Endometrium (tissue), 2 donors: ENCODE data around the gene POLDIP2.

Experiments
- FAIRE-seq: peaks from 2 replicates; lab custom pipeline; 2012; peaks lifted over from hg19 to GRCh38; lab: Jason Lieb, UNC
- donor health status: control.
- donor health status: control.

POLDIP2 gene, protein sequence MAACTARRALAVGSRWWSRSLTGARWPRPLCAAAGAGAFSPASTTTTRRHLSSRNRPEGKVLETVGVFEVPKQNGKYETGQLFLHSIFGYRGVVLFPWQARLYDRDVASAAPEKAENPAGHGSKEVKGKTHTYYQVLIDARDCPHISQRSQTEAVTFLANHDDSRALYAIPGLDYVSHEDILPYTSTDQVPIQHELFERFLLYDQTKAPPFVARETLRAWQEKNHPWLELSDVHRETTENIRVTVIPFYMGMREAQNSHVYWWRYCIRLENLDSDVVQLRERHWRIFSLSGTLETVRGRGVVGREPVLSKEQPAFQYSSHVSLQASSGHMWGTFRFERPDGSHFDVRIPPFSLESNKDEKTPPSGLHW

DNA sequence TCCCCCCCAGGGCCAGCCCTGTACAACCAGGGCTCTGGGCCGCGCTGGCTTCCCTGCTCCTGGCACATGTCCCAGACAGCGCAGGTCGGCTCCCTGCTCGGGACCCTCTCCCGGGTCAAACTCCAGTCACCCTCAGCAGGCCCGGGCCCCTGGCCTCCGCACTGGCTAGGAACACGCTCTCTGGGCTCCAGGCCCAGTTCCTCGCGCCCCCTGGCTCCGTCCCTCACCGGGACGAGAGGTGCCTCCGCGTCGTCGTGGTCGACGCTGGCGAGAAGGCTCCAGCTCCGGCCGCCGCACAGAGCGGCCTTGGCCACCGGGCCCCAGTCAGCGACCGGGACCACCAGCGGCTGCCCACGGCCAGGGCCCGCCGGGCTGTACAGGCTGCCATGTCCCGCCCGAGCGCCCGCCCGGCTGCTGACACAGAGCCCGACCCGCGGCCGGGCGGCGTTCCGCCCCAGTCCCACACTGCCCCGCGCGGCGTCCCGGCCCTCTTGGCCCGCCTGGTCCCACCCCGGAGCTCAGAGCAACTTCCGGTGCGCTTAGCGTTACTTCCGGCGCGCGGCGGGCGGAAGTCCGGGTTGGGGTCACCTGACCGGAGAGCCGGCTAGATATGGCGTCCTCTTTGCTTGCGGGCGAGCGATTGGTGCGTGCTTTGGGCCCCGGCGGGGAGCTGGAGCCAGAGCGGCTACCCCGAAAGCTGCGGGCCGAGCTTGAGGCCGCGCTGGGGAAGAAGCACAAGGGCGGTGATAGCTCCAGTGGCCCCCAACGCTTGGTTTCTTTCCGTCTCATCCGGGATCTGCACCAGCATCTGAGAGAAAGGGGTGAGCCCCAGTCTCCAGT, at the start of gene POLDIP2:
Gene POLDIP2, minus strand, starts transcription at position 467 of the 840 bp plus-strand sequence. Its CDS starts 79 bp downstream, at position 388.
- no peak for FAIRE-seq

DNA sequence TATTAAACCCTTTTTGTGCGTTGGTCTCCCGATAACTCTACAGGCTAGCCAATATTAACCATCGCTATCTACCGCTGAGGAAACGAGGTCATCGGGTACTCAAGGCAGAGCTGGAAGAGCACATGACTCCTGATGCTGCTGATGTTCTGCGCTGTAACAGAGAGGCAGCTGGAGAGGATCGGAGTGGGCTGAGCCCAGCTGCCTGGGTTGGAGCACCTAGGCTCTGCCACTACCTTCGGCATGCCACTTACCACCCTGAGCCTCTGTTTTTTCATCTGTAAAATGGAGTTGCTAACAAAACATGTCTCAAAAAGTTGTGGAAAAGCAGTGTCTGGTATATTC, 49.1 kb upstream of the POLDIP2 start:
- FAIRE-seq = no peak

DNA sequence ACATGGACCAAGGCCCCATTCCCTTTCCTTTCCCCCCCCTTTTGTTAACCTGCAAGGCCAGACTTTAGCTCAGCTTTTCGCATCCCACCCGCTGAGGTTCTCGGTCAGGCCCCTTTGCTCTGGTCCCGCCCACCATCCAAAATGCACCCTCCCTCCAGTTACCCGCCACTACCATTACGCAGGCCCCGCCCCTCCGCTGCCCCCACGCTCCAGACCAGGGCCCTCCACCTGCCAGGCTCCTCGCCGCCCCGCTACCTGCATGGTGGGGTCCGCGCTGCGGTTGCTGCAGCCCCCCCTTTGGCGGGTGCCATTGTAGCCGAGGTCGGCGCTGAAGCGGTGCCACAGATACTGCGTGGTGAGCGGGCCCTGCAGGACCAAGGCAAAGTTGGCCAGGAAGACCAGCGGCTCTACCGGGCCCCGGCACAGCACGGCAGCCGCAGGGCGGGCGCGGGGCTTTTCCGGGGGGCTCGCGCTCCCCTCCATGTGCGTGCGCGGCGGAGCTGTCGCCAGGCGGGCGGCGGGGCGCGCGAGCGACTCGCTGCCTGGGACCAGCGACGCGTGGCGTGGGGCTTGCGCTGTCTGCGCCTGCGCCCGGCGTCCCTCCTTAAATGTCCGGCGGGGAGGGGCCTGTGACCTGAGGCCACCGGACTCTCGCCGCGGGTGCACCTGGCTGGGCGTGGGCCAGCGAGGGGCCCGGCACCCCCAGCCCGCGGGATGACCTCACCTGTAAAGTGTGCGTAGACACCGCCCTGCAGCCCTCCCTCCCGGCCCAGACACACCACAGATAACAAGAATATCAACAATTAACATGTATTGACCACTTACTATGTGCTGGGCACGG, 48.5 kb upstream of the POLDIP2 start, which contains the start of gene SLC46A1:
Gene SLC46A1, minus strand, starts transcription at position 581 of the 841 bp plus-strand sequence. Its CDS starts 98 bp downstream, at position 483.
- no peak for FAIRE-seq

DNA sequence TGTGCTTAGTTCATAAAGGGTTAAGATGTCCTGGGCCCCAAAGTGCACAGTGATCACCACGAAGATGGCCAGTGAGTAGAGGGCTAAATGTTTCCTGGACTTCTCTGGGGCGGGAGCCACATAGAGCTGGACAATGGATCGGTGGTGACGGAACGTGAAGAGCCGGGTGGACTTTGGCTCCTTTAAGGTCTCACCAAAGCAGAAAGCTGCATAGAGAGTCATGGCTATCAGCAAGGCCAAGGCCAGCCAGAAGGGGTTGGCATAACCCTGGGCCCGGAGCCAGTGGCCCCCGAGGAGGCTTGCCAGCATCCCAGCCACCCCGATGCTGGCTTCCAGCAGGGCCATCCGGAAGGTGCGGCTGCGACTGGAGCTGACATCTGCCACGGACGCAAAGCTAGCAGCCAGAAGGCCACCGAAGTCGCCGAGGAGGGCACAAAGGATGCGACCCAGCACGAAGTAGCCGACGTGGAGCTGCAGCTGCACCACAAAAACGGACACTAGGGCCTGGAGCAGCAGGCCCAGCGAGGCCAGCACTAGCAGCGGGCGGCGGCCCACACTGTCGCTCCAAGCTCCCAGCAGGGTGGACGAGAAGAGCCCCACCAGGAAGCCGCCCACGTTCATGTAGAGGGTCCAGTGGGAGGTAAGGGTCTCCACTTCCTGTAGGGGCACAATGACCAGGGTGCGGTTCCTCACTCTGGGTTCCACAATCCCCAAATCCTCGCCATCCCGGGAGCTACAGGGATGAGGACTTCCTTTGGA, 47.7 kb upstream of the POLDIP2 start:
- no peak for FAIRE-seq

DNA sequence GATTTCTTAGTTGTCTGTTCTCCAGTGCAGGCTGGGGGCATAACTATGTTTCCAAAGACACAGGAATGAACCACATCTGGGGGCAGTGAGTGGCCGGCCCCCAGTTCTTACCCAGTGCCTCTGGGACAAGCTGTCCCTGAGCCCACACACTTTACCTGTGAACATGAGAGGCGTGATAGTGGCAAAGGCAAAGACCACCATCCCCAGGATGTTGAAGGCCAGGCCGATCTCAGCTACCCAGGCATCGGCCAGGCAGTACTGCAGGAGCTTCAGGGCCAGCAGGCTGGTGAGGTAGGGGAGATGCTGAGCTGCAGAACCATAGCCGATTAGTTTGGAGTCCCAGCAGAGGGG, 47.1 kb upstream of the POLDIP2 start:
- no peak for FAIRE-seq

DNA sequence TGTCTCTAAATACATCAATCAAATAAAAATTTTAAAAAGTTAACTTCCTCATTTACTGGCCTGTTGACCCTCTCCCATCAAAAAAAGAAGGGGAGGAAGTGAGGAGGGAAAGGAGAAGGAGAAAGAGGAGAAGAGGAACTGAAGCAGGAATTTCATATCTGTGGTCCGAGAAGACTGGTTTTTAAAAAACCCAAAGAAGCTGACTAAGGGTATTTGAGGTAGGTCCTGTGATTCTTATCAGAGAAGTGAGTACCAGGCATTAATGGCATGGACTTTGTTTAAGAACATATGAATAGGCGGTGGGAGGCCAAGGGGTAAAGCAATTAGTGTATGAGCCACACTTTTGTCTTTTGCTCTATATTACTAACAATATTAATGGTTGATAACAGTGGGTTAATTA, 46.7 kb upstream of the POLDIP2 start:
- no peak for FAIRE-seq

DNA sequence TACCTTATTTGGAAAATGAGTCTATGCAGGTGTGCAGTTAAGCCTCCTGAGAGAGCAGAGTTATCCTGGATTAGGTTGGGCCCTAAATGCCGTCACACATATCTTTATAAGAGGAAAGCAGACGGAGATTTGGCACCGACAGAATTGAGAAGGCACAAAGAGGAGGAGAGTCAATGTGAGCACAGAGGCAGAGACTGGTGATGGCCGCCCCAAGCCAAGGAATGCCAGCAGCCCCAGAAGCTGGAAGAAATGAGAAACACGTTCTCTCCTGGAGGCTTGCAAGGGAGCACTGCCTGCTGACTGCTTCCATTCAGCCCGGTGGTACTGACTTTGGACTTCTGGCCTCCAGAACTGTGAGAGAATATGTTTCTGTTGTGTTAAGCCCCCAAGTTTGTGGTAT, 45.5 kb upstream of the POLDIP2 start:
- FAIRE-seq = no peak

DNA sequence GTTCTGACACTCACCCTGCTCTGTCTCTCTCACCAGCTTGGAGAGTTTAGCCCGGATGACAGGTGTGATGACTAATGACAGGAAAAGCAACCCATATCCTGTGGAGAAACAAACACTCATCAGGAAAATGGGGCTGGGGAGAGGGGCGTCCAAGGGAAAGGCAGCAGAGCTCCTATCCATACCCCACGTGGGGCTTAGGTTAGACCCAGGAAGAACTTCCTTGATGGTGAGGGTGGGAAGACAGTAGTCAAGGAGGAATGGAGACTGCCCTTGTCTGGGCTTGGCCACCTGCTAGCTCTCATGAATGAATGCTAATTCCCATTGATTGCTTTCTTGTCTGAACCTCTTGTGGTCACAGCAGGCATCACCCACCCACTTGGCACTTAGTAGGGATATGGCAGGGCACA, 44.9 kb upstream of the POLDIP2 start:
- FAIRE-seq = no peak

DNA sequence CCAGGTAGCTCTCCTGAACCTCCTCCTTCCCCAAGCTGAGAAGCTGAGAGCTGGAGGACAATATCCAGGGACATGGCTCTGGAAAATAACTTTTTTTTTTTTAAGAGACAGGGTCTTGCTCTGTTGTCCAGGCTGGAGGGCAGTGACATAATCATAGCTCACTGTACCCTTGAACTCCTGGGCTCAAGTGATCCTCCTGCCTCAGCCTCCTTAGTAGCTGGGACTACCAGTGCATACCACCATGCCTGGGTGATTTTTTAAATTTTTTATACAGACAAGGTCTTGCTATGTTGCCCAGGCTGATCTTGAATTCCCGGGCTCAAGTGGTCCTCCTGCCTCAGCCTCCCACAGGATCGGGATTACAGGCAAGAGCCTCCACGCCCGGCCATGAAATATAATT, 42.5 kb upstream of the POLDIP2 start:
- no peak for FAIRE-seq

DNA sequence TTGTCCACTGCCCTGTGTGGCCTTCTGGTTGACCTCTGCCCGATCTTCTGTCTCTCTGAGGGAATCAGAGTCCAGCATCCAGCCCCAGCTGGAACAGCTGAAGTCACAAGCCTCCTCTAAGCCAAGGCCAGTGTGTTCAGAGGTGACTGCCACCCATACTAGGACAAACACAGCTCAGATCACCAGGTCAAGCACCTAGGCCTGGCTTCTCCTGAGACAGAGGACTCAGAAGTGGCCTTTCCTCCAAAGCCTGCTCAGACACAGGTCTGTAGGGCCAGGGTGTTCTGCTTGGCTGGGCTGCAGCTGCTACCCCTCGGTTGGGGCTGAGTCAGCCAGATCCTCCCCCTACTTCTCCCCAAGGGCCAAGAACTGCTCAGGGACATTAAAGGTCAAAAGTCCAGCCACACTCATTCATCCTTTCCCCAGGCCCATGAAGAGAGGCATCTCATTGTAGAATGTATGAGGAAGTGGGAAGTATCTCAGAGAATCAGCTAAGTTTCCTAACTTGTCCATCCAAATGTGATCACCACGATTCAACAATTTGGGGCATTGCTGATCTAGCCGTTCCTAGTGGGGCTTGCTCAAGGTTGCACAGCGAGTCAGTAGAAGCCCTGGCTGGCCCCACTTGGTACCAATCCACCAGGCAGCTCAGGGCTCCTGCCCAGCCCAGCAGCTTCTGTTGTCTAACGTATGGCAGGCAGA, 41.1 kb upstream of the POLDIP2 start:
- FAIRE-seq = no peak

DNA sequence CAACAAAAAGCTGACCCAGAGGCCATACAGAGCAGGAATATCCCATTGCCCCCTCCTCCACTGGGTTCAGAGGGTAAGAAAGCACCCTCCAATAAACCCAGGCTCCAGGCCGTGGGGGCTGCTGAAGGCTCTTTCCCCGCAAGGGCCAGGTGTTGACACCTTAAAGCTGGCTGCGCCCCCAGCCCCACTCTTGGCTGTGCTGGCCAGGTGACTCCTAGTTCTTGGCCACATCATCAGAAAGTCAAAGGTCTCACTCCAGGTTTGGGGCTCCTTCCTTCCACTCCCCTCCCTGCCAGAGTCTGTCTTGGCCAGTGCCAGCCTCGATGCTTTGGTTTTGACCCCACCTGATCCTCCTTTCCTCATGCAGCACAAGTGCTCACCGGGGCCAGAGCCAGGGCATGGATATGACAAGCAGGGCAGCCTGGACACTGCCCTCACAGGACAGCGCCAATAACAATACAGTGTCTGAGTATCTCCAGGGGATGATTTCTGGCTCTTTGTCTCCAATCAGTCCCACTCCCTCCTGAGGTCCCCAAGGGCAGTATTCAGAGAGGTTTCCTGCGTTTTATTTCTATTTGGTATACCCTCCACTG, 40.5 kb upstream of the POLDIP2 start:
- FAIRE-seq = no peak

DNA sequence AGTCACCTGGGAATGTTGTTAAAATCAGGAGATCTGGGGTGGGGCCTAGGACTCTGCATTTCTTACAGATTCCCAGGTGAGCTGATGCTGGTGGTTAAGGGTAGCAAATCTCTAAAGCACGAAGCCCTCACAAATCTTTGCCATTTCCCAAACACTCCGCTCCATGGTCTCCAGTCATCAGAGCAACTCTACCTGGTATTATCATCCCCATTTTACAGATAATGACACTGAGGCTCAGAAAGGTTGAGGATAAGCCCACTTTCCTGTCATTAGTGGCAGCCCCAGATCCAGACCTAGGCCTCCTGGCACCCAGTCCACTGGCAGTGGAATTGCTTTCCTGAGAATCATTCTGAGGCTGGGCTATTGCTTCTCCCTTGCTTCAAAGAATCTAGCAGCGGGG, 39.9 kb upstream of the POLDIP2 start:
- no peak for FAIRE-seq

DNA sequence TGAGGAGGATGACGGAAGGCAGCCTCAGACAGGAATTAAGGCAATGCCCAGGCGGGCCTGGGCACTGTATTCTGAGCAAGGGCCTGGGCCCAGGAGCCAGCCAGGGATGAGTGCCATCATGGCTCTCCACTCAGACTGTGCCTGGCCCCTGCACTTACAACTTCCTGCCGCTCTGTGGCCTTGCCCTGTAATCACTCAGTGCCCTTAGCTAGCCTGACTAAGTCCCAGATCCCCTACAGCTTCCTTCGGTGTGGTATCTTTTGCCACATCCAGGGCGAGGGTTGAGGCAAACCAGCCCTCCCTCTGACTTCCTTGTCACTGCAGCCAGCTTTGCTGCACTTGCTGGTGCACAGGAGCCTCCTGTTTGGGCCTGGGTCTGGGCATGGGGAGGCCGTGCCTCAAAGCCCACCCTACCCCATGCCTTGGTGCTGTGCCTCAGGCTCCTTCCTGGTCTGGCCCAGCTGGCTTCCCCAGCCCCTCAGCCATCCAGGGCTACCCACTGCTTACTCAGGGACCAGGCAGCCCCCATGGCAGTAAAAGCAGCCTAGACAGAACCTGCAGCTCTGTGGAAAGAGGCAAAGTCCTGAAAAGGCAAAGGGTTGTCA, 39.4 kb upstream of the POLDIP2 start:
- no peak for FAIRE-seq

DNA sequence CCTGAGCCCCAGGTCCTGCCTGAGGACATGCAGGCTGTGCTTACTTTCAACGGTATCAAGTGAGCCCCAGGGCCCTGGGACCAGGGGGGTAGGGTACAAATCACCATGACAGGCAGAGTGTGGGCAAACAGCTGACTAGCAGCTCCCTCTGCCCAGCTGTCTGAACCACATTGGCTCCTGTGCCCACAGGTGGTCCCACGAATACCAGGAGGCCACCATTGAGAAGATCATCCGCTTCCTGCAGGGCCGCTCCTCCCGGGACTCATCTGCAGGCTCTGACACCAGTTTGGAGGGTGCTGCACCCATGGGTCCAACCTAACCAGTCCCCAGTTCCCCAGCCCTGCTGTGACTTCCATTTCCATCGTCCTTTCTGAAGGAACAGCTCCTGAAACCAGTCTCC, 38.6 kb upstream of the POLDIP2 start:
- no peak for FAIRE-seq

DNA sequence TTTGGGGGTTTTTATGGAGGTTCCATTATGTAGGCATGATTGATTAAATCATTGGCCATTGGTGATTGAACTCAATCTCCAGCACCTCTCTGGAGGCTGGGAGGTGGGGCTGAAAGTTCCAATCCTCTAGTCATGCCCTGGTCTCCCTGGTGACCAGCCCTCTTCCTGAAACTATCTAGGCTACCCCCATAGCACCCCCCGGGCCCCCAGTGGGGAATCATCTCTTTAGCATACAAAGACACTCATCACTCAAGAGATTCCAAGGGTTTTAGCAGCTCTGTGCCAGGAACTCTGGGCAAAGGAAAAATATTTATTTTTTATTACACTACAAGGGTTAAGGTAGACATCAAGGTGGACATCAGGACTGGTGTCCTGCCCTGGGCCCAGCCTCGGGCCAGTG, 38.1 kb upstream of the POLDIP2 start:
- FAIRE-seq = no peak

DNA sequence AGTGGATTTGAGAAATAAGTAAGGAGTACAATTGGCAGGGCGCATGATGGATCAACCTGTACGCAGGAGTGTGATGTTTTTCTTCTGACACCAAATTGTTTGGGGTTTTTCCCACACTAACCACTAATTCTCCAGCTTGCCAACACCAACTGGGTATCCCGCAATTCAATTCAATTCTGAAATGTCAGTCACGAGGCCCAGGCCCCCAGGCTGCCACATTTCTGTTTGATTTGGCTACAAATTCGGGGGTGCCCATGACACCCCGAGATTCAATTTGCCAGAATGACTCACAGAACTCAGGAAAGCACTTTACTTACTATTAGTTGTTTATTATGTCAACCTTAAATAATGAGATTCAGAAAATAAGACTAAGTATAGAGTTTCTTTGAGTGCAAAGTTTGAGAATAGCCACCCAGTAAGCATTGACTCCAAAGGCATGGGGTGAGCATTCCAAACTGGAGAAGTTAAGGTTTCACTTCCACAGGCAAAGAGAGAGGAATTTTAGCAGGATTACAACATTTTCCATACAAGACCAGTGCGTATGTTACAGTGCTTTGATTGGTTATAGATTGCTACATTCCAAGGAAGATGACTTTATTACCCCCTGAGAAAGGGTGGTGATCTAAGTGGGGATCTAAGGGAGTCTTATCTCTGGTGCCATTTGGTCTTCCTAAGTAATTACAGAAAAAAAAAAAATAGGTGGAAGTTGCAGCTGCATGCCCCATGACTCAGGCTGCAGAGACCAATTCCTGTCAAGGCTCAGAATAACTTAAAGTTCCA, 37.2 kb upstream of the POLDIP2 start:
- FAIRE-seq = no peak

DNA sequence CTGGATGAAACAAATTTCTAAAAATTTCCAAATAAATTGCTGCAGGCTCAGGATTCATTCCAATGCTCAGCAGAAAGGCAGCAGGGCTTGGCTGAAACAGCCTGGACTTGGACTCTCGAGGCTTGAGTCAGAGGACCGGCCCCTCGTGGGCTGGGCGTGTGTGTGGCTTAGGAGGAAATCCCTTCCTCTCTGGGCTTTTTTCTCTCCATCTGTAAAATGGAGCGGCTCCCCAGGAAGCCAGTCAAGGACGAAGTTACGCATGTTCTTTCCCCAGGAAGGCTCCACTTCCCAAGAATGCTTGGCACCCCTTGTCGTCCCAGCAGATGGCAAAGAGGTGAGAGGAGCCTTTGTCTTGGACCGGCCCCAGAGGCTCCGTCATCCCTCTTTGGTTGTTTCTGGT, 35.2 kb upstream of the POLDIP2 start:
- FAIRE-seq = no peak

DNA sequence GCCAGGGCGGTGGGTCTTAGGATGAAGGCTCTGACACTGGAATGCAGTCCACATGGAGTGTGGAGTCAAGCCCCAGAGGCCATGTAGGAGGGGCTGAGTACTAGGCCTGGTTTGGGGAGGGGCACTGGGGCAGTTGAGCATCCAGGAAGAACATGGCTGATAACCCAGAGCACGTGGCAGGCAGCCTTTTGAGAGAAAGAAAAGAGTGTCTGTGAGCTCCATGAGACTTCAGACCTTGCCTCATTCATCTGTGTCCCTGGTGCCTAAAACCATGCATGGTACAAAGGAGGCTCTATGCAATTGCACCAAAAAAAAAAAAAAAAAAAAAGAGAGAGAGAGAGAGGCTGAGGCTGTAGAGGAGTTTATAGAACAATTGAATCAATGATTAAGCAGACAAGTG, 34.1 kb upstream of the POLDIP2 start:
- no peak for FAIRE-seq

DNA sequence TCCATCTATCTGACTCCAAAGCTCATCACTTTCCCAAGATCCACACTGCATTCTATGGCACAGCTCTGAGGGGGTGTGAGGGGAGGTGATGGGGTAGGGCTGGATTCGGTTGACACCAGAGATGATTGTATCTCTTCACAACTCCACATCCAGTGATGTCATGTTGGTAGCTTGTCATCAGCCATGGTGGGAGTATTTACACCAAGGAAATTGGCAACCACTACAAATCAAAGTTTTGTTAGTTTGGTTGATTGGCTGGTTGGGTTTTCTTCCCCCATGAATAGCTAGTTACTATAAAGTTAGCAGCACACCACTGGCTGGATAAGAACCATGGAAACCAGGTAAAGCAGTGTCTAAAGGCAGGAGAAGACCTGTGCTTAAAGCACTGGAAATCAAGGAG, 33.7 kb upstream of the POLDIP2 start:
- no peak for FAIRE-seq

DNA sequence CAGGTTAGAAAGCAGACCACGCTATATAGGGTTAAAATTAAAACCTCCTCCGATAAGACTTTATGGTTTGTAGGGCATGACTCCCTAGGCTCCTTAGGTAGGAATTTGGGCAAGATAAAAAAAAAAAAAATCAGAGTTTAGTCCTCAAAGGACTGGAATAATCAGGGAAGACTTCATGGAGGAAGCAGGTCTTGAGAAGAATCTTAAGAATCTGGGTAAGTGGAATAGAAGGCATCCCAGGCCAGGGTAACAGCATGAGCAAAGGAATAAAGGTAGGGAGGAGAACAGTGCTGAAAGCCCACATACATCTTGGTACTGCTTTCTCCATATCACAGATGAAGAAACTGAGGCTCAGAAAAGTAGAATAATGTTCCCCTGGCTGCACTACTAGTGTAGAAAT, 33.2 kb upstream of the POLDIP2 start:
- FAIRE-seq = no peak
